Esophagus squamous epithelium (tissue), 5 donors: ENCODE data around the gene TBX6. TPM values are rescaled to one million over a fixed set of nuclear protein-coding genes. Genes with fewer than 3 reads are reported as not detected.

Experiments used
- DNase-seq: peaks from one replicate; lab custom pipeline; 2025; lab: John Stamatoyannopoulos, UW
- H3K27ac ChIP-seq, 4 donors: fragments of 200-600 bp; sonication (generic); one replicate each; pipeline ENCODE4 v1.5.1; 2016 to 2019; ENCODE audit warnings: mild to moderate bottlenecking in 1 of 4
- H3K27me3 ChIP-seq, 4 donors: fragments of 200-600 bp; sonication (generic); 1 replicate in 3 of 4; 2 replicates in 1 of 4; pipeline versions ENCODE4 v1.5.1 to v1.6.0; 2017 to 2021; ENCODE audit warnings: antibody characterized with exemption in 1 of 4
- H3K36me3 ChIP-seq, 3 donors: fragments of 200-600 bp; sonication (generic); one replicate each; pipeline ENCODE4 v1.5.1; 2016 to 2019
- H3K4me1 ChIP-seq, 3 donors: fragments of 200-600 bp; sonication (generic); one replicate each; pipeline ENCODE4 v1.5.1; 2017 to 2019
- H3K4me3 ChIP-seq, 4 donors: fragments of 200-600 bp; sonication (generic); 1 replicate in 3 of 4; 2 replicates in 1 of 4; pipeline ENCODE4 v1.5.1; 2016 to 2019; ENCODE audit warnings: mild to moderate bottlenecking in 2 of 4, moderate library complexity in 1 of 4
- H3K9me3 ChIP-seq, 3 donors: fragments of 200-600 bp; sonication (generic); one replicate each; pipeline ENCODE4 v1.5.1; 2016 to 2019
- CTCF ChIP-seq, 6 experiments: fragments of 450-650 bp in 4 of 6; fragments of 200-600 bp in 2 of 6; sonication (generic) in 2 of 6; IDR thresholded peaks; one replicate each; pipeline ENCODE4 v1.5.1; 2016 to 2019; ENCODE audit warnings: antibody characterized with exemption in 6 of 6, mild to moderate bottlenecking in 4 of 6, moderate library complexity in 4 of 6
- POLR2A ChIP-seq, 4 donors: fragments of 450-650 bp; IDR thresholded peaks; one replicate each; pipeline ENCODE4 v1.6.1; 2017; ENCODE audit warnings: antibody characterized with exemption in 4 of 4, mild to moderate bottlenecking in 4 of 4, moderate library complexity in 3 of 4
- WGBS, 2 donors: methylation state at CpG; one replicate each; pipeline ENCODE4 v1.1.5; 2018; 5-methylcytosine and 5-hydroxymethylcytosine counted together
- intact Hi-C: fragments of 100-400 bp; cut with DNase I; formaldehyde crosslinking; loops from one replicate; pipeline ENCODE4 v1.15.0; 2022
- total RNA-seq, 4 donors: library from RNA; depleted of rRNA; stranded (reverse); fragments of >200 nt; gene quantifications; one replicate each; pipeline ENCODE4 v1.1.0, GENCODE V29; 2016
- donor health status: DM: yes; HTN: yes; CAD: no.

Gene TBX6
- total RNA-seq, 4 donors from 2014 or later = 1.9 to 6.2 (median 4.7) TPM

GRCh38 chr16:30065943-30066760 is 25.6 kb downstream of the TBX6 start:
- no peak for DNase-seq
- Histone ChIP-seq H3K27me3 (no peaks in the 10 kb centered on the region), H3K4me1 (peaks cover 47 to 77% (median 48%) of the 10 kb centered on the region in 3 donors), H3K4me3 (peak overlapping the region; percentile 92 to 98 (median 95)), H3K9me3 (no peaks in the 10 kb centered on the region), H3K36me3 (peaks cover 28 to 44% (median 41%) of the 10 kb centered on the region in 3 donors), H3K27ac (peak overlapping the region; percentile 98 to 100 (median 100))
- intact Hi-C loops = no loop called here
- TF ChIP-seq POLR2A (IDR thresholded peaks at IDR 0.05) (no peak), CTCF (IDR thresholded peaks at IDR 0.05) (peak in 1 of 6 experiments; percentile 1)
- WGBS, 2 donors = 0% methylated on average over 2 to 15 of the region's 44 CpGs

GRCh38 chr16:30065102-30065942 is 26.4 kb downstream of the TBX6 start, which contains the start of gene ALDOA:
ALDOA (plus strand) TSS chr16:30065760; CDS start chr16:30066898, 1,138 bp downstream.
- peak within 1 kb of the TSS; percentile 98 to 100 (median 100) for H3K27ac ChIP-seq
- peaks cover 53 to 77% (median 54%) of the 10 kb centered on the region in 3 donors for H3K4me1 ChIP-seq
- DNase-seq = peak; percentile 83
- no peaks in the 10 kb centered on the region for H3K9me3 ChIP-seq
- no peaks in the 10 kb centered on the region for H3K27me3 ChIP-seq
- H3K4me3 ChIP-seq = peak within 1 kb of the TSS; percentile 92 to 98 (median 95)
- TF ChIP-seq CTCF (IDR thresholded peaks at IDR 0.05) = peak in 2 of 6 experiments; percentile 3 to 15
- TF ChIP-seq POLR2A (IDR thresholded peaks at IDR 0.05) = peak; percentile 50 to 99 (median 98)
- intact Hi-C loops = no loop called here
- peaks cover 26 to 36% (median 36%) of the 10 kb centered on the region in 3 donors for H3K36me3 ChIP-seq
- WGBS, 2 donors = 0% methylated on average over 6 to 18 of the region's 99 CpGs

- Histone ChIP-seq H3K4me1 (peaks cover 50 to 77% (median 53%) of the 10 kb centered on the region in 3 donors), H3K36me3 (peaks cover 21 to 30% (median 29%) of the 10 kb centered on the region in 3 donors), H3K4me3 (peak overlapping the region; percentile 92 to 98 (median 95)), H3K9me3 (no peaks in the 10 kb centered on the region), H3K27ac (peak overlapping the region; percentile 98 to 100 (median 100)), H3K27me3 (no peaks in the 10 kb centered on the region)
- WGBS, 2 donors = 3% methylated on average over 10 of the region's 25 CpGs; no CpG with 5 or more reads in 1 of the 2 donors
- DNase-seq = no peak
- peak in 2 of 4 donors; percentile 40 to 66 for TF ChIP-seq POLR2A (IDR thresholded peaks at IDR 0.05)
- TF ChIP-seq CTCF (IDR thresholded peaks at IDR 0.05) = peak in 1 of 6 experiments; percentile 10
- intact Hi-C loops = no loop called here
These were observed 27.0 kb downstream of the TBX6 start for GRCh38 chr16:30064729-30065101.

- H3K4me1 ChIP-seq = peaks cover 44 to 71% (median 47%) of the 10 kb centered on the region in 3 donors
These were observed 27.6 kb downstream of the TBX6 start for GRCh38 chr16:30063893-30064728.

More at GRCh38 chr16:30063893-30064728, 27.6 kb downstream of the TBX6 start:
- peaks cover 15 to 24% (median 23%) of the 10 kb centered on the region in 3 donors for H3K36me3 ChIP-seq
- H3K9me3 ChIP-seq = no peaks in the 10 kb centered on the region
- intact Hi-C loops = no loop called here
- H3K27me3 ChIP-seq = no peaks in the 10 kb centered on the region
- 3% methylated on average over 5 of the region's 27 CpGs; no CpG with 5 or more reads in 1 of the 2 donors for WGBS, 2 donors
- H3K4me3 ChIP-seq = peak overlapping the region; percentile 92 to 98 (median 95)
- DNase-seq = no peak
- peak overlapping the region; percentile 98 to 100 (median 100) for H3K27ac ChIP-seq
- TF ChIP-seq CTCF (IDR thresholded peaks at IDR 0.05) (peak in 4 of 6 experiments; percentile 33 to 46 (median 42)), POLR2A (IDR thresholded peaks at IDR 0.05) (peak in 2 of 4 donors; percentile 25 to 38)
